HepG2 (cell line): Measurements from ENCODE around the gene SLC6A6. TPM values are rescaled to one million over a fixed set of nuclear protein-coding genes. Genes with fewer than 3 reads are reported as not detected.
A peak's percentile ranks its signal among the peaks of the same experiment; 100 is the strongest.

ENCODE experiments used
- ARNT2 ChIP-seq: sonication (generic); formaldehyde crosslinking; IDR thresholded peaks from 2 replicates; pipeline ENCODE4 v1.8.0; 2022; ENCODE audit warnings: mild to moderate bottlenecking, low read depth, missing genetic modification reagents, moderate library complexity
- E2F1 ChIP-seq: sonication (generic); formaldehyde crosslinking; IDR thresholded peaks from 2 replicates; pipeline ENCODE4 v1.5.0; 2020; ENCODE audit warnings: missing genetic modification reagents
- ELF1 ChIP-seq: sonication (generic); formaldehyde crosslinking; IDR thresholded peaks from 2 replicates; pipeline ENCODE4 v1.4.0; 2020; ENCODE audit warnings: missing genetic modification reagents
- KMT2B ChIP-seq: IDR thresholded peaks from 2 replicates; pipeline ENCODE4 v1.6.1; 2016; ENCODE audit warnings: missing genetic modification reagents, missing compliant biosample characterization
- MED1 ChIP-seq: sonication (generic); formaldehyde crosslinking; IDR thresholded peaks from 2 replicates; pipeline ENCODE4 v1.4.0; 2020; ENCODE audit warnings: missing genetic modification reagents
- NBN ChIP-seq: fragments of 450-650 bp; conservative IDR thresholded peaks from 2 replicates; pipeline ENCODE4 v1.6.1; 2017
- NFATC3 ChIP-seq: sonication (generic); formaldehyde crosslinking; IDR thresholded peaks from 2 replicates; pipeline ENCODE4 v1.5.1; 2020; ENCODE audit warnings: mild to moderate bottlenecking, missing genetic modification reagents
- NRL ChIP-seq: sonication (generic); formaldehyde crosslinking; IDR thresholded peaks from 2 replicates; pipeline ENCODE4 v1.5.0; 2020; ENCODE audit warnings: missing genetic modification reagents, mild to moderate bottlenecking, moderate library complexity, borderline replicate concordance
- RAD21 ChIP-seq: fragments of 450-650 bp; formaldehyde crosslinking; IDR thresholded peaks from 2 replicates; pipeline ENCODE4 v1.5.0; 2020; ENCODE audit warnings: mild to moderate bottlenecking
- SIN3B ChIP-seq: fragments of 150-350 bp; IDR thresholded peaks from 2 replicates; pipeline ENCODE4 v1.6.1; 2014; ENCODE audit warnings: low read length
- TBX3 ChIP-seq: fragments of 450-650 bp; IDR thresholded peaks from 2 replicates; pipeline ENCODE4 v1.6.1; 2017; ENCODE audit warnings: antibody characterized with exemption, mild to moderate bottlenecking, inconsistent platforms, borderline replicate concordance
- ZBTB46 ChIP-seq: sonication (generic); formaldehyde crosslinking; IDR thresholded peaks from 2 replicates; pipeline ENCODE4 v1.4.0; 2020; ENCODE audit warnings: mild to moderate bottlenecking, missing genetic modification reagents, borderline replicate concordance
- ZBTB8A ChIP-seq: sonication (generic); formaldehyde crosslinking; IDR thresholded peaks from 2 replicates; pipeline ENCODE4 v1.4.0; 2020; ENCODE audit warnings: mild to moderate bottlenecking, low read depth, missing genetic modification reagents, borderline replicate concordance
- ZC3H13 ChIP-seq: sonication (generic); formaldehyde crosslinking; IDR thresholded peaks from 2 replicates; pipeline ENCODE4 v1.8.1; 2023; ENCODE audit warnings: mild to moderate bottlenecking, missing genetic modification reagents, moderate library complexity
- ZNF160 ChIP-seq: sonication (generic); formaldehyde crosslinking; IDR thresholded peaks from 2 replicates; pipeline ENCODE4 v1.8.0; 2022; ENCODE audit warnings: mild to moderate bottlenecking, inconsistent platforms, missing genetic modification reagents
- ZNF3 ChIP-seq: IDR thresholded peaks from 2 replicates; pipeline ENCODE4 v1.7.0; 2017; ENCODE audit warnings: inconsistent platforms
- ZNF567 ChIP-seq: sonication (generic); formaldehyde crosslinking; IDR thresholded peaks from 2 replicates; pipeline ENCODE4 v1.8.1; 2023; ENCODE audit warnings: mild to moderate bottlenecking, missing genetic modification reagents, borderline replicate concordance
- ZNF629 ChIP-seq: sonication (generic); formaldehyde crosslinking; conservative IDR thresholded peaks from 2 replicates; pipeline ENCODE4 v1.5.0; 2020; ENCODE audit warnings: missing genetic modification reagents
- ZNF687 ChIP-seq: sonication (generic); formaldehyde crosslinking; IDR thresholded peaks from 2 replicates; pipeline ENCODE4 v1.5.1; 2020; ENCODE audit warnings: mild to moderate bottlenecking, missing genetic modification reagents, moderate library complexity
- ZXDC ChIP-seq: sonication (generic); formaldehyde crosslinking; IDR thresholded peaks from 2 replicates; pipeline ENCODE4 v1.5.0; 2020; ENCODE audit warnings: mild to moderate bottlenecking, missing genetic modification reagents
- polyA plus RNA-seq, 8 experiments: library from polyadenylated mRNA; depleted of rRNA in 3 of 8; stranded (reverse) in 7 of 8; unstranded in 1 of 8; fragments of >200 nt; fragmentation: Illumina TruSeq in 4 of 8; extraction: Trizol in 4 of 8; gene quantifications; 2 replicates each; pipeline versions ENCODE4 v1.2.1 to v1.2.3, GENCODE V29; 2011 to 2016; ENCODE audit warnings: low read depth in 4 of 8, missing spikeins in 1 of 8, mixed read lengths in 1 of 8; ENCODE audit not compliant: insufficient read depth in 1 of 8
- total RNA-seq, 5 experiments: library from RNA; depleted of rRNA; stranded (reverse); fragments of >200 nt; fragmentation: Illumina TruSeq; extraction: Trizol; gene quantifications; 2 replicates each; pipeline ENCODE4 v1.2.3, GENCODE V29; 2016; ENCODE audit warnings: low read depth in 1 of 5
- TF ChIP-seq, protein P1 (sequence below): sonication (generic); formaldehyde crosslinking; IDR thresholded peaks from 2 replicates; pipeline ENCODE4 v1.8.1; 2023; ENCODE audit warnings: mild to moderate bottlenecking, missing genetic modification reagents

The SLC6A6 gene
- total and polyA plus RNA-seq, 2 of the 13 experiments (the other 11 are each of a cell fraction or from before 2014, with no cell fraction given) = 14.1 to 20.7 TPM

DNA sequence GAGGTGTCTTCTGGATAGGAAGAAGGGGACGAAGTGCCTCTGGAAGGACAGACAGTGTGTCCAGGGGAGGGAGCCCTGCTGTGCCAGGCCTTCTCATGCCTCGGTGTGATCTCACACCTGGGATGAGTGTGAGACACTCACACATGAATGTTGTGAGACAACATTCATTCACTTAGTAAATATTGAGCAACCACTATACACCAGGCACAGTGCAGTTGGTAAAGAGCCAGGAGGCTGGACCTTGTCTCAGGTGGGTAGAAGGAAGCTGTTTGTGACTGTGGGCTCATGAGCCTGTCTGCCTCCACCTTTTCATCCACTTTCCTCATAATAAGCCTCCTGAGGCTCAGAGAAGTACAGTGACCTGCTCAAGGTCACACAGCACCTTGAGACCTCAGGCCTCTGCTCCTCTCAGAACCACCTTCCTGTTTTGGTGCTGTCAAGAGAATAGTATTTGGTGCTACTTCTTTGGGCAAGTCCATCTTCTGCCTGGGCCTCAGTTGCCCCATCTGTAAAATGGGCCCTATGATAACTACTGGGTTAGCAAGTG is 20.9 kb downstream of the SLC6A6 start (continued):
- TF ChIP-seq KMT2B (CRISPR knock-in tag) (no peak), TBX3 (0 out of 2 replicates have a peak, but pooled peaks have one; percentile 65), ZXDC (CRISPR knock-in tag) (no peak), NBN (no peak), SIN3B (no peak), ZNF687 (CRISPR knock-in tag) (no peak), MED1 (CRISPR knock-in tag) (peak; percentile 39; the same call in 1 of the 2 replicates), ZNF567 (CRISPR knock-in tag) (no peak), ZC3H13 (CRISPR knock-in tag) (no peak), ZBTB46 (no peak), ZNF629 (CRISPR knock-in tag) (peak; percentile 96), ZNF3 (peak; percentile 78; the same call in 1 of the 2 replicates), ZNF160 (CRISPR knock-in tag) (no peak), NRL (no peak), ZBTB8A (no peak), RAD21 (no peak), E2F1 (CRISPR knock-in tag) (no peak), NFATC3 (CRISPR knock-in tag) (no peak), ELF1 (no peak), ARNT2 (CRISPR knock-in tag) (no peak)
- TF ChIP-seq, protein P1, sequence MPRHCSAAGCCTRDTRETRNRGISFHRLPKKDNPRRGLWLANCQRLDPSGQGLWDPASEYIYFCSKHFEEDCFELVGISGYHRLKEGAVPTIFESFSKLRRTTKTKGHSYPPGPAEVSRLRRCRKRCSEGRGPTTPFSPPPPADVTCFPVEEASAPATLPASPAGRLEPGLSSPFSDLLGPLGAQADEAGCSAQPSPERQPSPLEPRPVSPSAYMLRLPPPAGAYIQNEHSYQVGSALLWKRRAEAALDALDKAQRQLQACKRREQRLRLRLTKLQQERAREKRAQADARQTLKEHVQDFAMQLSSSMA = no peak
